Thymus (tissue), 11 donors: ENCODE data around the gene TLE3. TPM values are rescaled to one million over a fixed set of nuclear protein-coding genes. Genes with fewer than 3 reads are reported as not detected.

Source experiments
- DNase-seq, 9 donors: peaks; one replicate each; pipeline ENCODE4 v3.0.0-alpha.2; 2013; ENCODE audit warnings: low spot score in 9 of 9, low read depth in 6 of 9, missing footprints in 1 of 9
- H3K27ac ChIP-seq, 2 donors: one replicate each; pipeline ENCODE4 v1.5.1; 2013; ENCODE audit warnings: control low read depth in 1 of 2, low read depth in 1 of 2, low read length in 1 of 2, mild to moderate bottlenecking in 1 of 2, moderate library complexity in 1 of 2
- H3K27me3 ChIP-seq, 2 donors: one replicate each; pipeline ENCODE4 v1.5.1; 2013; ENCODE audit warnings: low read length in 1 of 2; ENCODE audit not compliant: control insufficient read depth in 2 of 2, insufficient read depth in 1 of 2
- H3K36me3 ChIP-seq, 2 donors: one replicate each; pipeline ENCODE4 v1.5.1; 2013; ENCODE audit warnings: low read length in 1 of 2, mild to moderate bottlenecking in 1 of 2, moderate library complexity in 1 of 2; ENCODE audit not compliant: control insufficient read depth in 2 of 2, insufficient read depth in 2 of 2
- H3K4me1 ChIP-seq, 2 donors: one replicate each; pipeline ENCODE4 v1.5.1; 2013; ENCODE audit warnings: low read length in 2 of 2; ENCODE audit not compliant: control insufficient read depth in 2 of 2, insufficient read depth in 2 of 2
- H3K4me3 ChIP-seq, 2 donors: one replicate each; pipeline ENCODE4 v1.5.1; 2013; ENCODE audit warnings: low read length in 2 of 2, control low read depth in 1 of 2, mild to moderate bottlenecking in 1 of 2
- H3K9me3 ChIP-seq, 2 donors: one replicate each; pipeline ENCODE4 v1.5.1; 2013; ENCODE audit warnings: low read length in 1 of 2, mild to moderate bottlenecking in 1 of 2; ENCODE audit not compliant: control insufficient read depth in 2 of 2, insufficient read depth in 1 of 2
- WGBS: extraction: QIAGEN DNeasy Blood & Tissue Kit; methylation state at CpG from one replicate; pipeline ENCODE4 v1.1.7; 2013; 5-methylcytosine and 5-hydroxymethylcytosine counted together
- polyA plus RNA-seq: library from polyadenylated mRNA; stranded (reverse); fragments of 200-250 nt; gene quantifications from one replicate; pipeline ENCODE4 v1.2.3, GENCODE V29; 2013
- total RNA-seq: library from RNA; stranded (reverse); fragments of 120-200 nt; gene quantifications from one replicate; pipeline ENCODE4 v1.2.4, GENCODE V29; 2013
- donor health status: healthy.

The TLE3 gene
- total and polyA plus RNA-seq, 2 donors = 23.4 to 32.7 TPM

DNA sequence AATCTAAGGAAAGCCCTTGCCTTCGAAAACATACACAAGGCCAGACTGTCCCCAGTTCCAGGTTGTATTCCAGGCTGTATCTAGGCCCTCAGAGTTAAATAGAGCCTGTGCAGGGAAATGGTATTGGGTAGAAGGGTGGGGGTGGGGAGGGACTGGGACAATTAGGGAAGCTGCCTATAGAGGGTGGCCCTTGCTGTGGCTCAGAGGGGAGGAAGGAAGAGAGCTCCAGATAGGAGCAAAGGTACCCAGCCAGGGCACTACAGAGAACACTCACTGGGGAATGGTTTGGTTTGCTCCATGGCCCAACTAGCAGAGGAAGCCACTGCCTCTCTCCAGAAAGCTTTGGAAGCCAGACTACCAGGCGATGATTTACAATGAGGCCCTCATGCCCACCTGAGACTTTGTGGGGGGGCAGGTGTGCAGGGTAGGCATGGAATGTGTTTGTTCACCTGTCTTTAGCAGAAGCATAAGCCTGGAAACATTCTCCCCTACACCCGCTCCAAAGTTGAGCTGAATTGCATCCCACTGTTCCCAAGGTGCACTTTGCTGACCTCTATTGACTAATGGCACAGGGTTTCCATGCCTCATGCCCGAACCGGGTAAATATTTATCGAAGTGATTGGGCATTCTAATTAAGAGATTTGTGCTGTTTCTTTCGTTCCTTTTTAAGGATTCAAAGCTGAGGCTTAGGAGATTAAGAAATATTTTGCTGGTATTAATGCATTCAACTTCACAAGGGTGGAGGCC, 6.3 kb upstream of the TLE3 start:
- H3K36me3 ChIP-seq = no peaks in the 10 kb centered on the region
- peaks cover 12 to 36% of the 10 kb centered on the region in 2 donors for H3K27me3 ChIP-seq
- WGBS = 96% methylated on average over 7 of the region's 7 CpGs
- DNase-seq = no peak
- peaks cover 7 to 45% of the 10 kb centered on the region in 2 donors for H3K4me1 ChIP-seq
- peaks cover 0 to 3% of the 10 kb centered on the region in 2 donors for H3K9me3 ChIP-seq
- H3K4me3 ChIP-seq = no peak overlapping the region
- no peak overlapping the region for H3K27ac ChIP-seq

DNA sequence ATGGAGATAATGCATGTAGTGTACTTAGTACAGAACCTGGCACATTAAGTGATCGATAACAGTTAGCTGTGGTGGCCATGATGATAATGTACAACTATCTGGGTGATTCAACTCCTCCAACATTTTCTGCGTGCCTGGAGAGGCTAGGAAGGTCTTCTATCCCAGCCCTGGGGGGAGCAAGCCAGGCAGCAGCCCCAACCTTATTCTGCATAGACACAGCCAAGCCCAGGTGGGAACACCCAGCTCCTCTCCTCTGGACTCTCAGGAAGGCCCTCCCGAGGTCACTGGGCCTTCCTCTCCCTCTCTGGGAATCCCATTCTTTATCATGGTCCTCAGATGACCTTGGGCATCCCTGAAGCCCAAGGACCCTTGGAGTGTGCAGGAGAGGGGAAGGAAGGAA, 5.1 kb upstream of the TLE3 start:
- Histone ChIP-seq H3K4me3 (no peak overlapping the region), H3K4me1 (peaks cover 7 to 55% of the 10 kb centered on the region in 2 donors), H3K27ac (no peak overlapping the region), H3K27me3 (peaks cover 12 to 39% of the 10 kb centered on the region in 2 donors), H3K9me3 (peaks cover 0 to 3% of the 10 kb centered on the region in 2 donors), H3K36me3 (no peaks in the 10 kb centered on the region)
- DNase-seq = no peak
- WGBS = 92% methylated on average over 3 of the region's 3 CpGs

GRCh38 chr15:70101459-70102113, 3.9 kb upstream of the TLE3 start:
- peaks cover 0 to 3% of the 10 kb centered on the region in 2 donors for H3K9me3 ChIP-seq
- peaks cover 10 to 55% of the 10 kb centered on the region in 2 donors for H3K4me1 ChIP-seq
- peaks cover 12 to 39% of the 10 kb centered on the region in 2 donors for H3K27me3 ChIP-seq
- no peaks in the 10 kb centered on the region for H3K36me3 ChIP-seq
- WGBS = 8% methylated on average over 12 of the region's 12 CpGs
- H3K4me3 ChIP-seq = no peak overlapping the region
- no peak overlapping the region for H3K27ac ChIP-seq
- DNase-seq = peak in 4 of 9 donors; percentile 25 to 62 (median 31)

DNA sequence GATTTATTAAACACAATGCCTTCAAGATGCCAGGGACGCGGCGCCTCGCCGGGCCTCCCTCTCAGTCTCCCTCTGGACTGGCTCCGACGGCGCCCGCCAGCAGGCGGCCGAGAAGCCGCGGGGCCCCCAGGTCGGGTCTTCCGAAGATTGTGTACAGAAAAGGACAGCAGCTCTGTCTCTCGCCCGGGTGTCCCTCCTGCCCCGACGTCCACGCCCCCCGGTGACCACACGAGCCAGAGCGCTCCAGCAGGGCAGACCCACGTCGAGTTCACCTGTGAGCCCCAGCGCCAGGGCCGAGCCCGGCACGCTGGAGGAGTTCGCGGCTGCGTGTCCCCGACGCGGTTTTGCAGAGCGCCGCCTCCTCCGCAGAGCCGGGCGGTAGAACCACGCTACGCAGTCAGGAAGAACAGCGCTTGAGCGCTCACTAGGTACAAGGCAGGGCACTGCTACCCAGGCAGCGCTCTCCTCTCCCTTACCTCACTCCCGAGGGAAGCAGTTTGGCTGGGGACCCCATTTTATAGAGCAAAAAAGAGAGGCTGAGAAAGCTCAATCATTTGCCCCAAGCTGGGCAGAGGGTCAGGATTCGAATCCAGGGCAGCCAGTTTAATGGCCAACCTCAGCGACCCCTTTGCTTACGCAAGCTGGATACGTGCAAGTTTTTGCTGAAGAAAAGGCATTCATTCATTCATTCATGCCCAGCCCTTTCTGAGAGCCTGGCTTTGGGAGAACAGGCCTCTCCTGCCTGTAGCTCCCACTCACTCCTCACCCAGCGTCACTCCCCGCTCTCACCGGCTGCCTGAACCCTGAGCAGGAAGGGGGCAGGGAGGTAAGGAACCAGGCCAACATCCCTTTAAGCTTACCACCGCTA, 3.0 kb upstream of the TLE3 start:
- 3% methylated on average over 54 of the region's 54 CpGs for WGBS
- DNase-seq = peak in 7 of 9 donors; percentile 37 to 81 (median 58)
- no peaks in the 10 kb centered on the region for H3K36me3 ChIP-seq
- H3K27me3 ChIP-seq = peaks cover 12 to 47% of the 10 kb centered on the region in 2 donors
- peak overlapping the region; percentile 29 to 46 for H3K4me3 ChIP-seq
- H3K27ac ChIP-seq = peak overlapping the region; percentile 21 to 68
- peaks cover 10 to 55% of the 10 kb centered on the region in 2 donors for H3K4me1 ChIP-seq
- peaks cover 0 to 7% of the 10 kb centered on the region in 2 donors for H3K9me3 ChIP-seq

- Histone ChIP-seq H3K36me3 (no peaks in the 10 kb centered on the region), H3K4me3 (peak overlapping the region; percentile 29 to 46), H3K9me3 (peaks cover 0 to 7% of the 10 kb centered on the region in 2 donors), H3K4me1 (peaks cover 15 to 58% of the 10 kb centered on the region in 2 donors), H3K27ac (peak overlapping the region in 1 of 2 donors; percentile 48), H3K27me3 (peaks cover 12 to 50% of the 10 kb centered on the region in 2 donors)
- under 1% methylated on average over 17 of the region's 17 CpGs for WGBS
- DNase-seq = peak in 6 of 9 donors; percentile 13 to 74 (median 47)
Measured at GRCh38 chr15:70099967-70100473, 2.3 kb upstream of the TLE3 start.

GRCh38 chr15:70099167-70099966, 1.6 kb upstream of the TLE3 start:
- peak overlapping the region; percentile 90 to 92 for H3K4me3 ChIP-seq
- peaks cover 0 to 7% of the 10 kb centered on the region in 2 donors for H3K9me3 ChIP-seq
- H3K27ac ChIP-seq = peak overlapping the region; percentile 91 to 92
- H3K36me3 ChIP-seq = no peaks in the 10 kb centered on the region
- peak; percentile 94 to 100 (median 99) for DNase-seq
- WGBS = under 1% methylated on average over 69 of the region's 69 CpGs
- peaks cover 15 to 64% of the 10 kb centered on the region in 2 donors for H3K4me1 ChIP-seq
- peaks cover 12 to 50% of the 10 kb centered on the region in 2 donors for H3K27me3 ChIP-seq

GRCh38 chr15:70098461-70099166, 897 bp upstream of the TLE3 start:
- H3K27ac ChIP-seq = peak overlapping the region; percentile 92 to 97
- H3K36me3 ChIP-seq = peaks cover under 1 to 2% of the 10 kb centered on the region in 2 donors
- H3K9me3 ChIP-seq = peaks cover 0 to 7% of the 10 kb centered on the region in 2 donors
- H3K27me3 ChIP-seq = peaks cover 12 to 47% of the 10 kb centered on the region in 2 donors
- WGBS = 1% methylated on average over 60 of the region's 60 CpGs
- DNase-seq = peak in 6 of 9 donors; percentile 30 to 75 (median 48)
- H3K4me3 ChIP-seq = peak overlapping the region; percentile 90 to 92
- peaks cover 22 to 66% of the 10 kb centered on the region in 2 donors for H3K4me1 ChIP-seq
